GM21529 (cell line): ENCODE results near the gene MAP3K20.
"Not testable (repeated sequence)": the region's sequence is repeated elsewhere in the genome, so short reads cannot be mapped to it uniquely, and the experiment has no call there.

Source experiments
- ATAC-seq: cut with Tn5 transposase; IDR thresholded peaks from one replicate; pipeline ENCODE4 v1.9.1; 2021; ENCODE audit not compliant: unreplicated experiment

The MAP3K20 gene

GRCh38 chr2:173193925-173194324 lies 118.3 kb downstream of the MAP3K20 start:
- no peak for ATAC-seq

- ATAC-seq = no peak
Measured at GRCh38 chr2:173195100-173195499, 119.5 kb downstream of the MAP3K20 start.

- ATAC-seq = no peak
Measured at GRCh38 chr2:173196080-173196479, 120.4 kb downstream of the MAP3K20 start.

- ATAC-seq = no peak
Measured at GRCh38 chr2:173196638-173197037, 121.0 kb downstream of the MAP3K20 start.

GRCh38 chr2:173198327-173198726 lies 122.7 kb downstream of the MAP3K20 start:
- ATAC-seq = no peak

GRCh38 chr2:173199294-173199693 lies 123.6 kb downstream of the MAP3K20 start:
- ATAC-seq = no peak

- ATAC-seq = no peak
Measured at GRCh38 chr2:173202570-173202969, 126.9 kb downstream of the MAP3K20 start.

GRCh38 chr2:173204316-173204715 lies 128.7 kb downstream of the MAP3K20 start:
- no peak for ATAC-seq

- ATAC-seq = no peak
Measured at GRCh38 chr2:173205375-173205774, 129.7 kb downstream of the MAP3K20 start.

GRCh38 chr2:173207124-173207523 lies 131.5 kb downstream of the MAP3K20 start:
- ATAC-seq = not testable (repeated sequence)

- peak; percentile 57 for ATAC-seq
Measured at GRCh38 chr2:173210270-173211196, 134.9 kb downstream of the MAP3K20 start.

- ATAC-seq = no peak
Measured at GRCh38 chr2:173213181-173213580, 137.5 kb downstream of the MAP3K20 start.

GRCh38 chr2:173214213-173214612 lies 138.6 kb downstream of the MAP3K20 start:
- ATAC-seq = no peak

- no peak for ATAC-seq
Measured at GRCh38 chr2:173215316-173215715, 139.7 kb downstream of the MAP3K20 start.

GRCh38 chr2:173216051-173216450 lies 140.4 kb downstream of the MAP3K20 start:
- ATAC-seq = no peak

GRCh38 chr2:173216668-173217067 lies 141.0 kb downstream of the MAP3K20 start:
- no peak for ATAC-seq

GRCh38 chr2:173217116-173217840 lies 141.6 kb downstream of the MAP3K20 start:
- ATAC-seq = no peak

- ATAC-seq = no peak
Measured at GRCh38 chr2:173218326-173219056, 142.8 kb downstream of the MAP3K20 start.

- no peak for ATAC-seq
Measured at GRCh38 chr2:173221132-173221695, 145.6 kb downstream of the MAP3K20 start.

- peak; percentile 96 for ATAC-seq
Measured at GRCh38 chr2:173221937-173222594, 146.4 kb downstream of the MAP3K20 start.
